Bone marrow (tissue), 2 donors: Measurements from ENCODE around the gene KLF3.

Experiments used
- DNase-seq, 2 donors: peaks; one replicate each; lab custom pipeline; 2025; lab: John Stamatoyannopoulos, UW

Gene KLF3

GRCh38 chr4:38656111-38656510, 7.9 kb upstream of the KLF3 start:
- no peak for DNase-seq

- DNase-seq = peak in 1 of 2 donors; percentile 12
These were observed 4.7 kb upstream of the KLF3 start for GRCh38 chr4:38659346-38659745.

GRCh38 chr4:38660838-38661237, 3.2 kb upstream of the KLF3 start:
- no peak for DNase-seq

- no peak for DNase-seq
These were observed 2.6 kb upstream of the KLF3 start for GRCh38 chr4:38661371-38661770.

- no peak for DNase-seq
These were observed 1.4 kb upstream of the KLF3 start for GRCh38 chr4:38662522-38663089.

- peak in 1 of 2 donors; percentile 81 for DNase-seq
These were observed 754 bp upstream of the KLF3 start for GRCh38 chr4:38663090-38663800.

GRCh38 chr4:38664706-38665401, 855 bp downstream of the KLF3 start:
- DNase-seq = peak in 1 of 2 donors; percentile 25

GRCh38 chr4:38665551-38666411, 1.8 kb downstream of the KLF3 start:
- DNase-seq = no peak

GRCh38 chr4:38666766-38667084, 2.7 kb downstream of the KLF3 start:
- no peak for DNase-seq

GRCh38 chr4:38667085-38667893, 3.3 kb downstream of the KLF3 start:
- DNase-seq = peak; percentile 22 to 95

GRCh38 chr4:38668203-38668971, 4.4 kb downstream of the KLF3 start:
- no peak for DNase-seq

- DNase-seq = peak in 1 of 2 donors; percentile 53
These were observed 5.2 kb downstream of the KLF3 start for GRCh38 chr4:38669208-38669607.

- no peak for DNase-seq
These were observed 6.3 kb downstream of the KLF3 start for GRCh38 chr4:38670109-38670901.

- DNase-seq = no peak
These were observed 7.1 kb downstream of the KLF3 start for GRCh38 chr4:38670939-38671591.

GRCh38 chr4:38671592-38671940, 7.6 kb downstream of the KLF3 start:
- DNase-seq = no peak

- DNase-seq = no peak
These were observed 8.0 kb downstream of the KLF3 start for GRCh38 chr4:38672074-38672396.

- DNase-seq = no peak
These were observed 8.6 kb downstream of the KLF3 start for GRCh38 chr4:38672397-38673129.

GRCh38 chr4:38673130-38673978, 9.4 kb downstream of the KLF3 start:
- DNase-seq = no peak
